Measurements from ENCODE around the gene KASH5.
A peak's percentile ranks its signal among the peaks of the same experiment; 100 is the strongest.

KASH5 gene

GRCh38 chr19:49396738-49397505 is 8.9 kb downstream of the KASH5 start:
- no peak for DNase-seq

DNA sequence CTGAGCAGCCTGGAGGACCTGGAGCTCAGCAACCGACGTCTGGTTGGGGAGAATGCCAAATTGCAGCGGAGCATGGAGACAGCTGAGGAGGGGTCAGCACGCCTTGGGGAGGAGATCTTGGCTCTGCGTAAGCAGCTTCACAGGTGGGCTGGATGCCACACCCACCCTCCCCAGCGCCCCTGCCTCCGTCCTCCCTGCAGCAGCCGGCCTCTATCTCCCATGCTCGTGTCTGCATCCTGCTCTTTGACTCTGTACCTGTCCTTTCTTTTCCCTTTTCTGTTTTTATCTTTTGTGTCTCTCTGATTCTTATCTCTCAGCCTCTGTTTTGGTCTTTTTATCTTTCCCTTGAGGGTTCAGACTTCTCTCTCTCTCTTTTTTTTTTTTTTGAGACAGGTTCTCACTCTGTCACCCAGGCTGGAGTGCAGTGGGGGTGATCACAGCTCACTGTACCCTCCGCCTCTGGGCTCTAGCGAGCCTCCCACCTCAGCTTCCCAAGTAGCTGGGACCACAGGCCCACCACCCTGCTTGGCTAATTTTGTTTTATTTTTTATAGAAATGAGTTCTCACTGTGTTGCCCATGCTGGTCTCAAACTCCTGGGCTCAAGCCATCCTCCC is 10.1 kb downstream of the KASH5 start:
- DNase-seq = no peak

GRCh38 chr19:49398931-49399330 is 10.9 kb downstream of the KASH5 start:
- DNase-seq = no peak

DNA sequence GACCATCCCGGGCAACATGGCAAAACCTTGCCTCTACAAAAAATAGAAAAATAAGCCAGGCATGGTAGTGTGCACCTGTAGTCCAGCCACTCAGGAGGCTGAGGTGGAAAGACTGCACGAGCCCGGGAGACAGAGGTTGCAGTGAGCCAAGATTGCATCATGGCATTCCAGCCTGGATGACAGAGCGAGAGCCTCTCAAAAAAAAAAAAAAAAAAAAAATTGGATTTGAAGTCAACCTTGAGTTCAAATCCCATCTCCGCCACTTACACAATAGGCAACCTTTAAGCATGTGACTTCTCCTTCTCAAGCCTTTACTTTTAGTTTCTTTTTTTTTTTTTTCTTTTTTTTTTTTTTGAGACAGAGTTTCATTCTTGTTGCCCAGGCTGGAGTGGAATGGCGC is 12.0 kb downstream of the KASH5 start:
- peak; percentile 55 for DNase-seq

DNA sequence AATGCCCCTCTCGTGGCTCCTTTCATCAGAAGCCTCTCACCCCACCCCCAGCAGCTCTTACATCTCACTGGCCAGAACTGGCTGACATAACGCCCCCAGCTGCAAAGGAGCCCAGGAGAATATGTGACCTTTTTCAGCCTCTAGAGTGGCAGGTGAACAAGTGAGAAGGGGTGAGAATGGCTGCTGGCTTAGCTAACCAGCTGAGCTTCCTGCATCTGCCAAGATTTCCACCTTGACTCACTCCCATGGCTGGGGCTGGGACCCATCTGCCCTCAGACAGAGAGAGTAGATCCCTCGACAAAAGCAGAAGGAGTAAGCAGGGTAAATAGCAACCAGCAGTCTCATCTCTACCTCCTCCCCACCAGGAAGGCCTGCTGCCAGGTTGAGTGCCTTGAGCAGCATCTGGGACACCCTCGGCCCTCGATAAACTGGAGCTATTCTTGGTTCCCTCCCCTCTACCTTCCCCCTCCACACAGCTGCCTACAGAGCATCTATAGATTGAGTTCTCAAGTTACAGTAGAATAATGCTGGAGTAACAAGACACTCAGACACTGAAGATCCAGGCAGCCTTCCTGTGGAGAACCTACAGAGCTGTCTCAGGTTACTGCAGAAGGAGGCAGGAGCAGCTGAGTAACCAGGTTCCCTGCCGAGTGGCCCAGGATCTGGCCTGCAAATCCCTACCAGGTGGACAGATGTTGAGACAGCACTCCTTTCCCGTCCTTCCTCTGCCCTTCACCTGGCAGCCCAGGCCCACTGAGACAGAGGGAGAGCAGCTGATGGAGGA is 15.5 kb downstream of the KASH5 start:
- no peak for DNase-seq

- no peak for DNase-seq
Observed at GRCh38 chr19:49407079-49407478, 19.0 kb downstream of the KASH5 start.

DNA sequence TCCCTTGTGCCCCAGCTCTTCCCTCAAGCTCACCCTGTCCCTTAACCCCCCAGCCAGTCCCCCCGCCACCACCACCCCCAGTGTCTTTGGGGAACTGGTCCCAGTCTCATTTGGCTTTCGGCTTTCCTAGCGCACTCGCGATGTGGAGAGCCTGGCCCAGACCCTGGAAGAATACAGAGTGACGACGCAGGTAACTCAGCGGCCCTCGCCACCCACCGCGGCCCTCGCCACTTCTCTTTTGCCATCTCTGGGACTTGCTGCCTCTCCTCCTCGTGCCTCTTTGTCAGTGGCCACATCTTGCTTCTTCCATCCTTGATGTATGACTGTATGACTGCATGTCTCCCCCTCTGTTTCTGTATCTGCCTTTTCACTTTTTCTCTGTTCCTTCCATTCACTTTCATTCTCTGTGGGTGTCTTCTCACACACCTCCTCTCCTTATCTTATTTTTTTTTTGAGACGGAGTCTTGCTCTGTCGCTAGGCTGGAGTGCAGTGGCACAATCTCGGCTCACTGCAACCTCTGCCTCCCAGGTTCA is 19.5 kb downstream of the KASH5 start:
- DNase-seq = no peak

DNA sequence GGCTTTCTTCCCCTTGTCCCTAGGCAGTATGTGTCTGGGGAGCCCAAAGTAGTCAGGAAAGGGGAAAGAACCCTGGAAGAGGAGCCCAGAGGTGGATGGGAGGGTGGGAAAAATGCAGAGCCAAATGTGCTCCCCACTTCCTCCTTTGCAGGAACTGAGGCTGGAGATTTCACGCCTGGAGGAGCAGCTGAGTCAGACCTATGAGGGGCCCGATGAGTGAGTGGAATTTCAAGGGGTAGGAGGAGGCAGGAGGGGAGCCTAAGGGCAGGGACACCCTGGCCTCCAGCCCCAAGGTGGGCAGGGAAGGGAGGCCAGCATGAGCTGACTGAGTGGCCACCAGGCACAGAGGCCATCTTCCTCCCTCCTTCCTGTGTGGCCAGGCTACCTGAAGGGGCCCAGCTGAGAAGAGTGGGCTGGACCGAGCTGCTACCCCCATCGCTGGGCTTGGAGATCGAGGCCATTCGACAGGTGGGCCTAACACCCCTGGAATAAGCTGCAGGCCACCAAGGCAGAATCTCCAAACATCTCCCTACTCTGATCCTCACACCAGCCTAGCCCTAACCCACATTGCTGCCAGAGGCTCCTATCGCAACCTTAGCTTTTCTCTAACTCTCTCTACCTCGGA is 20.9 kb downstream of the KASH5 start:
- DNase-seq = peak; percentile 18

DNA sequence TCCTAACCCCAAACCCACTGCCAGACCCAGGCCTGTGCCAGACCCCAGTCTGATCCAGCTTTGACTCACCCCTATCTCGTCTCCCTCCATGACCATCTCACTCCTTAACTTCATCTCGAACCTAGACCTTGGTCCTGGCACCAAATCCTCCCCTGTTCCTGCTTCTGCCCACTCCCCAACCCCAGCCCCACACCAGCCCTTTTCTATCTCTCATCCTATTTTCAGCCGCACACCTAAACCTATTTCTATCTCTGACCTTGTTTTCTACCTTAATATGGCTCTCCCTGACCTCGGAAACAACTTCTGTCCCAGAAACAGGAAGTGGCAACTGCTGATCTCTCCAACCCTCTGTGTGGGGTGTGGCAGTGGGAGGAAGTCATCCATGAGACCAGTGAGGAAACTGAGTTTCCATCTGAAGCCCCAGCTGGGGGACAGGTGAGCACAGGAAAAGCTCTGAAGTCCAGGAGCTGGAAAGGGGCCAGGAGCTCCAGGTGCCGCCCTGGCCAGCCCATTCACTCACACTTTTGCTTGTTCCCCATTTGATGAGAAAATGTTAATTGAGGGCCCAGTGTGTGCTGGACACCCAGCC is 21.5 kb downstream of the KASH5 start:
- DNase-seq = no peak

DNA sequence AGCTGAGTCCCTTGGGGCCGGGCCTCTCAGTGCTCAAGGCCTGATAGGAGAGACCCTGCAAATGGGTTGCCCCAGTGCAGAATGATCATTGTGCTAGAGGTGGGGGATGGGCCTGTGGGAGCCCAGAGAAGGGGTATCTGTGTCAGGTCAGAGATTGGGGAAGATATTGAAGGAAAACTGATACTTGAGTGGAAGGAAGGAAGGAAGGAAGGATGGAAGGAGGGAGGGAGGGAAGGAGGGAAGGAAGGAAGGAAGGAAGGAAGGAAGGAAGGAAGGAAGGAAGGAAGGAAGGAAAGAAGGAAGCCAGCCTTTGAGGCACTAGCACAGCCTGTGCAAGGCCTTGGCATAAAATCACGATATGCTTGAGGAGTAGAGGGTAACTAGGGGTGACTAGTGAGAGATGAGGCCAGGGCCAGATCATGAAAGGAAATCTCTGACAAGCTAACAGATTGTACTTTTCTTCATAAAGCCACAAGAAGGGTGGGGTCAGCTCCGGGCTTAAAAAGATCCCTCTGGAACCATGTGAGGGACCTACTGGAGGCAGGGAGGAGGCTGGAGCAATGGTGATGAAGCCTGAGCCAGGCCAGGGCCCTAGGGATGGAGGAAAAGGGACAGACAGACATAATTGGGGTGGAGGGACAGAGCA is 23.8 kb downstream of the KASH5 start:
- no peak for DNase-seq

DNA sequence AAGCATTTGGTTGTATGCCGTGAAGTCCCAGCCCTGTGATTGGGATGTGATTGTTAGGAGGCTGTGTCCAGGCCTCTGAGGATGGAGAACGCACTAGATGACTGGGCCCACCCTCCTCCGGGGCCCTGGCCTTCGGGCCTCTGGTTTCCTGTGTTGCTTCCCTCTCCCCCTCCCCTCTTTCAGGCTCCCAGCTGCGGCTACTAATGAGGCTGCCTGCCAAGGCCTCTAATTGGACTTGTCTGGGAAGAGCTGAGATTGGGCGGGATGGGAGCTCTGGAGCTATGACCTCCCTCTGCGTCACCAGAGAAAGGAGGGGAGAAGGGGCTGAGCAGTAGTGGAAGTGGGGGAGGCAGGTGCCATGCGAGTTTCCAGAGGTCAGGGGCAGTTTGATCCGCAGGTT is 25.3 kb downstream of the KASH5 start:
- no peak for DNase-seq

DNA sequence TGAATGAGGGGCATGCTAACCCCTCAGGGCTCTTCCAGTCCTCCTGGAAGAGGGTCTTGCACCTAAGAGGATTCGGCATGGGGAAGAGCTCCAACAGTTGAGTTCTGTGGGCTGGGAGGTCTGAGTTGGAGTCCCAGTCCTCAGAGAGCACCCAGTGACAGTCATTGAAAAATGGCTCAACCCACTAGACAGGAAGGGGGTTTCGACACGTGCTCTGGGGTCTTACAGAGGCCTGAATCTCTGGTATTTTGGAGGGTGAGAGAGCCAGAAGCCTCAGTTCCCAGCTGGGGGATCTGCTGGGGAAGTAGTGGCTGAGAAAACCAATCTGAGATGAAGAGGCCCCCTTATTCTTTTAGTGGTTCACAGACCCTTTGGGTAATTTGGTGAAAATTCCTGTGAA is 26.2 kb downstream of the KASH5 start:
- no peak for DNase-seq

- DNase-seq = no peak
Observed at GRCh38 chr19:49415102-49415809, 27.2 kb downstream of the KASH5 start.

DNA sequence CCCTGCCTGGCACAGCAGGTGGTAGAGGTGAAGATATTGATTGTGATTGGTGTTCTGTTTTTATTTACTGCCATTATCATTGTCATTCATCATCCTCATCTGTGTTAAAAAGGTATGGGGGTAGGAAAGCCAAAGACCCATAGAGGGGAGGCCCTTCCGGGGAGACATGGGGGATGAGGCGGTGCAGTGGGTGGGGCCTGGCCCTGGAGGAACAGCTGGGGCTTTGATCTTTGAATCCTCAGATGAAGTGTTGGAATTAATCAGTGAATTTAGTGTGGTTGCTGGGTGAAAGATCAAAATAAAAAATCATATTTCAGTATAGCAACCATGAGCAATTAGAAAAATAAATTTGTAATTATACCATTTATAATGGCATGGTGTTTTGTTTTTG is 27.8 kb downstream of the KASH5 start:
- DNase-seq = no peak

DNA sequence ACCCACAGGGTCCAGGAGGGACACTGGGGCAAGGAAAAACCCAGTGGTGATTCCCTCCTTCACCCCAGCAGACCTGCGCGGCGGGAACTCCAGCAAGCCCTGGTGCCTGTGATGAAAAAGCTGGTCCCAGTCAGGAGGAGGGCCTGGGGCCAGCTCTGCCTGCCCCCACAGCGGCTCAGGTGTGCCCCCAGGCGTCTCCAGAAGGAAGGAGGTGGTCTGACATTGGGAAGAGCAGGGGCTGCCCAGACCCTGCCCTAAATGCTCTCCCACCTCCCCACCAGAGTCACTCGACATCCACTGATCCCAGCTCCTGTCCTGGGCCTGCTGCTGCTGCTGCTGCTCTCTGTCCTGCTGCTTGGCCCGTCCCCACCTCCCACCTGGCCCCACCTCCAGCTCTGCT is 29.0 kb downstream of the KASH5 start:
- no peak for DNase-seq

- DNase-seq = no peak
Observed at GRCh38 chr19:49418511-49418910, 30.5 kb downstream of the KASH5 start.

DNA sequence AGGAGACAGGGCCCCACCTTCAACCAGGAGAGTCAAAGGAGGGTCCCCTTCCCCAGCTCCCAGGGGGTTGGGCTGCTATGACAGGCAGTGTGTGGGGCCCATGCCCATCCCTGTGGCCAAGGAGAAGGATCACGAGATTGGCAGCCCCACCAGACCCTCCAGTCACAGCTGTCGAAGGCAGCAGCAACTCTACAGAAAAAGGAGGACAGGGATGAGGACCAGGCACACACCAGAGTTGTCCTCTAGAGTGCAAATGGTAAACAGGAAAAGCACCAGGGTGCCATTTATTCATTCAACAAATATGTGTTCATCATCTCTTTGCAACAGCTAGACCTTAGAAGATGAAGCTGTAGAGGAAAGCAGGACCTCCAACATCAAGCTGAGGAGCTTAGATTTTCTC is 31.1 kb downstream of the KASH5 start:
- DNase-seq = no peak

DNA sequence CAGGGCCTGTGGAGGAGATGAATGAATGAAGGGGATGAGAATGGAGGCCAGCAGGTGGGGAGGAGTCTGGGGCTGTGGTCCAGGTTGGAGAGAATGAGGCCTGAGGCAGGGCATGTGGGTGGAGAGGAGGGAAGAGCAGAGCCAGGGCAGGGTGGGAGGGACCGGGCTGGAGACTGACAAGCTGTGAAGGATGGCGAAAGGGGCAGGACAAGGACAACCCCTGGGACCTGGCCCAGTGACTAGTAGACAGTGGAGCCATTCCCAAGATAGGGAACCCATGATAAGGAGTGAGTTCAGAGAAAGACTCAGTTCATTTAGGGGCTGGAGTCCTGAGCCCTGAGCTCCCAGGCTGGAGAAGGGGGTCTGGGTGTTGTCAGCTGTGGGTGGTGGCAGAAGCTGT is 32.2 kb downstream of the KASH5 start:
- DNase-seq = no peak

DNA sequence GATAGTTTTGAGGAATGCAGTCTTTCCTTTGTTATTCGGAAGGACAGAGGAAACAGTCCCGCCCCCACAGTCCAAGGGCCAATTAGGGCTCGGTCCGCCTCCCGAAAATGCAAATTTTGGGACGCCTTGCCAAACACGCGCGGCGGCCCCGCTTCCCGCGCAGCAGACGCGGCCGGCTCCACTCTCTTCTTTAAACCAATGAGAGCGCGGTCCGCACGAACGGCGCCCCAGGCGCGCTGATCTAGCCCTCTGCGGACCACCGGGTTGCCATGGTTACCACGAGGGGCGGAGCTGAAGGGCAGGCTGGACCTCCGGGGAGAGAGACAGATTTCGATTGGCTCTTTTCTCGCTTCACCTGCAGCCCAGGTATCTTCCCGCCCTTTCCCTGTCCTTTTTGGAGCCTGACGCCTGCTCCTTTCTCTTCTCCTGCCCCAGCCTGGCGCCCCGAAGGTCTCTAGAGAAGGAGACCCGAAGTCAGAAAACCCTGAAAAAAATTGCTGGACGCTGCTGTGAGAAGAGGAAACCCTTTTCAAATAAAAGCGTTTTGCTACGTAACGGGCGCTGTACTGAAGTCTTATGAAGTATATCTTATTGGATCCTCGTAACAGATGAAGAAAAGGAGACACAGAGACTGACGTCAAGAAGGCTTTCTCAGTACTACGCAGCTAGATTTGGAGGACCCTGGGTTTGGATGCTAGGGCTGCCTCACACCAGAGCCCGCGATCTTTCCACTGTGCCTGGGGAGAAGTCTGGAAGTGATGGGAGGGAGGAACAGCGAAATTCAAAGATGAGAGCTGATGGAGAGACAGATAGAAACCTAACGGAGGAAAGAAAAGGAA is 33.2 kb downstream of the KASH5 start:
- peak; percentile 66 for DNase-seq

- no peak for DNase-seq
Observed at GRCh38 chr19:49421878-49422202, 33.8 kb downstream of the KASH5 start.
